GM21786 (cell line): ENCODE results near the gene JAM2.
"Not testable (repeated sequence)": the region's sequence is repeated elsewhere in the genome, so short reads cannot be mapped to it uniquely, and the experiment has no call there.

ENCODE experiments used
- ATAC-seq: cut with Tn5 transposase; IDR thresholded peaks from one replicate; pipeline ENCODE4 v1.9.1; 2021; ENCODE audit not compliant: unreplicated experiment

The JAM2 gene

DNA sequence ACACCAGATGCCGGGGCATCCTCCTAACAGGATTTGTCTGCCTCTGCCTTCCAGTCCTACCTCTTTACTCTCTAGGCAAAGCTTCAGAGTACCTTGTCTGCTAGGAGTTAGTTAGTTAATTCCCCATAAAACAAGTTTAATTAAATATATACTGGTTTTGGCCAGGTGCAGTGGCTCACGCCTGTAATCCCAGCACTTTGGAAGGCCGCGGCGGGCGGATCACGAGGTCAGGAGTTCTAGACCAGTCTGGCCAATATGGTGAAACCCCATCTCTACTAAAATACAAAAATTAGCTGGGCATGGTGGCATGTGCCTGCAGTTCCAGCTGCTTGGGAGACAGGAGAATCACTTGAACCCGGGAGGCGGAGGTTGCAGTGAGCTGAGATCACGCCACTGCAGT, 75.0 kb downstream of the JAM2 start:
- ATAC-seq: not testable (repeated sequence)

DNA sequence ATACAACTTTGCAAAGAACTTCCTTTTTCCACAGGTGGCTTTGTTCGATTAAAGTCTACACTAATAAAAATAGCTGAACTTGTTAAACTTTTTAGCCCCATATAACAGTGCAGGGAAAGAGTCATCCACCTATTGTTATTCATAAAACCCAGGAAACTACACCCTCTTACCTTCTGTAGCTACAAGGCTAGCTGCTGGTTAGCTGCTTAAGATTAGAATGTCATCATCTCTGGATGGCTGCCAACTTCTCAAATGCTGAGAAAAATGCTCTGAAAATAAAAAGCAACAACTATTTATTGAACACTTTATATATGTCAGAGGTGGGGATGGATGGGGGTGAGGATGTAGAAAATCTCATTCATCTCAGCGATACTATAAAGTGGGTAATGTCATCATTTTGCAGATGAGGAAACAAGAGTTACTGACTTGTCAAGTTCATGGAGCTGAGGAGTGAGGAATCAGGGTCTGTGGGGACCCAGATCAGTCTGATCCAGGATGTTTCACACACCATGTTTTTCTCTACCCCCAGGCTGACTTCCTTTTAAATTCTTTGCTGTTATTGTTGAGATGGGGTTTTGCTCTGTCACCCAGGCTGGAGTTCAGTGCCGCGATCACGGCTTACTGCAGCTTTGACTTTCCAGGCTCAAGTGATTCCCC, 78.6 kb downstream of the JAM2 start:
- no peak for ATAC-seq

DNA sequence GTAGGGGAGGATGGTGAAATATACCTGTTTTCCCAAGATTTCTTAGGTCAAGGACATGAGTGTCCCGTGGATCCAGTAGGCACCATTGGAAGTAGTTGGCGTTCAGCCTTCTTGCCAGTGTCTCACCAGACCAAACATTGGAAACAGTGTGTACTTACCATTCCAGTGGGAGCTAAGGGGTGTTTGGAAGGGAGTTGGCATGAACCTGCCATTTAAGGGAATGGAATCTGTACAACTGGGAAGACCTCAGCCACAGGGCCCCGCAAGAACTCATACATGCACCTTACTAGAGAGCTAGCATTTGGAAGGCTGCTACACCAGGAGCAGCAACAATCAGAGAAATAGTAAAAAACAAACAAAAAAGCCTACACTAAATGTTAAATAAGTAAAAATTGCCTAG, 82.9 kb downstream of the JAM2 start:
- no peak for ATAC-seq

DNA sequence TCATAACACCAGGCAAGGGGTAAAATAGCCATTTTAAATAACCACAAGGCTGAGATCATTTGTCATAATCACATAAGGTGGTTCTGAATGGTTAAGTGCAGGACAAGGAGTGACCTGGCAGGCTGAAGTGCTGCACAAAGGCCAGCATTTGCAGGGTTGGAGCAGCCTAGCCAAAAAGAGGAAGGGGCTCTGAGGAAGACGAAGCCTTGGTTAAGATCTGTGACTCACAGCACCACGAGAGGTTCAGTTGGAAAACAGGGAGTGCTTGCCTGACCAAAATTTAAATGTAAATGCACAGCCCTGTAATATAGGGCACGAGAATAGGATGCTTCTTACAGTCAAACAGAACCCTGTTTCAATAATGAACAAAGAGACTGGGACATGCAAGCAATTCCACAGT, 83.6 kb downstream of the JAM2 start:
- ATAC-seq: no peak

DNA sequence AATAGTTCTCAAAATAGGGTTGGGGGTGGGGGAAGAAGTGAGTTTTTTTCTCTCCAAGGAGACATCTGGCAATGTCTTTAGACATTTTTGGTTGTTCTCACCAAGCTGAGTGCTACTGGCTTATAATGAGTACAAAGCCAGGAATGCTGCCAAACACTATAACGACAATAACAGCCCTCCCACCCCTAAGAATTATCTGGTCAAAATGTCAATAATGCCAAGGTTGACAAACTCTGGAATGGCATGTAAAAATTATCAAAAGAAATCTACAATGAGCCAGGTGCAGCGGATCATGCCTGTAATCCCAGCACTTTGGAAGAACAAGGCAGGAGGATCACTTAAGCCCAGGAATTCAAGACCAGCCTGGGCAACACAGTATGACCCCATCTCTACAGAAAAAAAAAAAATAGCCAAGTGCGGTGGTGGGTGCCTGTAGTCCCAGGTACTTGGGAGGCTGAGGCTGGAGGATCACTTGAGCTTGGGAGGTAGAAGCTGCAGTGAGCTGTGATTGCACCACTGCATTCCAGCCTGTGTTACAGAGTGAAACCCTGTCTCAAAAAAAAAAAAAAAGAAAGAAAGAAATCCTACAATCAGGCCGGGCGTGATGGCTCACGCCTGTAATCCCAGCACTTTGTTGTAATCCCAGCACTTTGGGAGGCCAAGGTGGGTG, 93.2 kb downstream of the JAM2 start:
- no peak for ATAC-seq

DNA sequence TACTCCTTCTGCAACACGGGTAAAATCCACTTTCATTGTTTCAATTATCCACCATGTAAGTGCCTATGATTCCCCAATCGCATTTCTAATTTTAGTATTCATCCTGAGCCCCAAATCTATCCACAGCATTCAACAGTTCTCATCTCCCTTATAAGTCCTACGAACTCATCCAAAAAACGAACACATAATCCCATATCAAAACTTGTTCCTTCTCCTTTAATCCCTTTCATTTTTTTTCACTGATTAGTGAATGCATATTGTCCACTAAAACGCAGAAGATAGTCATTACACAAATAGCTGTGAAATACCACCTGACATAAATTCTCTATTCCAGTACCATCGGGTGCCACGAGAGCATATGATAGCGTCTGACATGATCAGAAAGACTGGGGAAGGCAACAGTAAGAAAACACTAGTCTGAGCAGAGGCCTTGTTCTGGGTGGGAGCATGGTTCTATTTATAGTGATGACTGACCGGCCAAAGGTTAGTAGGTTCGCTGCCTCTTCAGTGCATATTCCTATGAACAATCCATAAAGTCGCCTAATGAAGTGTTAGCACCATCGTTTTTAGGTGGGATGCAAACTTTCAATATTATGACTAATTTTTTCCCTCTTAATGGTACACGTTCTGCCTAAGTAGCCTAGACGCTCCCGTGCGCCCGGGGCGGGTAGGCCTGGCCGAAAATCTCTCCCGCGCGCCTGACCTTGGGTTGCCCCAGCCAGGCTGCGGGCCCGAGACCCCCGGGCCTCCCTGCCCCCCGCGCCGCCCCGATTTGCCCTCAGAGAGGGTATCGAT, 95.0 kb downstream of the JAM2 start:
- ATAC-seq: peak; percentile 1

DNA sequence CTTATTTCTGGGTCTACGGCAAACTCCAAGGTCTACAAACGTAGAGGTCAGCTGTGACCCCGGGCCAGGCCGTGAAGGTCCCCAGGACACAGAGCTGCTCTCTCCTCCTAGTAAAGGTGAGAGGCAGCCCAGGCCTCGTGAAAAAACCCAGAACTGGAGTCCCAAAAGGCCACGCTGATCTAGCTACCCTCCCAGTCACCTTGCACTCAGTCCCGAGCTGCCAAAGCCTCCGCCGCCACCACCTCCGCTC, 95.5 kb downstream of the JAM2 start:
- ATAC-seq: peak; percentile 0

DNA sequence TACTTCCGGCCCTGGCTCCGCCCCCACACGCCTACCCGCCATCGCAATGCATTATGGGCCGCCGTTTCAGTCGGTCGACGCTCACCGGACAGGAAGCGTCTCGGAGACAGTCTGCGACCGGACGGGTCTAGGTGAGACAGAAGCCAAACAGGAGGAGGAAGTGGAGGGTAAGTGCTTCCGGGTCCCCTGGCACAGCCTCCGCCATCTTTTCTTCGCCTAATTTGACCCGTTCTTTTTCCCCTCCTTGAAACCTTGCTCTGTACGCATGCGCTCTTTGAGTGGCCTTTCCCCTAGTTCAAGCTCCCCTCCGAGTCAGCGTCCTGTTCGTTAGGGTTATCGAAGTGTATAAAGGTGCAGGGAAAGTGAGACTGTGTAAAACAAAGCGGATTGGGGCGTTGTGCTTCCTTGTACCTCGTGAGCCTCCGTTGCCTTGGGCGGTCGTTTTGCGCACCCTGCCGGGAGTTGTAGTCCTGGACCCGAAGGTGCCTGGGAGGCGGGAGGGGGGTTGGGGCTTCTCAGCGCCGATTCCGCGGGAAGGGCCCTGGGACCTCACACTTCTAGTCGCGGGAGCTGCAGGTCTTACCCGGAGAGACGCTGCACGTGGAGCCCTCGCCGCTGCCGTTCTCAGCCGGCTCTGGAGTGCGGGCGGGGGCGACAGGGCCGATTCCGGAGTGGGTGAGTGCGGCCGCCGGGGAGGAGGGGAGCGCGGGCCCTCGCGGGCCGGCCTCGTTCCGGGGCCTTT, 96.0 kb downstream of the JAM2 start, which contains the start of the genes ATP5PF and GABPA:
Gene ATP5PF, minus strand, starts transcription at position 1 of the 742 bp plus-strand sequence. CDS start 5,110 bp downstream, outside the sequence.
Gene GABPA, plus strand, starts transcription at position 69 of the 742 bp plus-strand sequence. CDS start 6,627 bp downstream, outside the sequence.
- ATAC-seq: peak; percentile 84

DNA sequence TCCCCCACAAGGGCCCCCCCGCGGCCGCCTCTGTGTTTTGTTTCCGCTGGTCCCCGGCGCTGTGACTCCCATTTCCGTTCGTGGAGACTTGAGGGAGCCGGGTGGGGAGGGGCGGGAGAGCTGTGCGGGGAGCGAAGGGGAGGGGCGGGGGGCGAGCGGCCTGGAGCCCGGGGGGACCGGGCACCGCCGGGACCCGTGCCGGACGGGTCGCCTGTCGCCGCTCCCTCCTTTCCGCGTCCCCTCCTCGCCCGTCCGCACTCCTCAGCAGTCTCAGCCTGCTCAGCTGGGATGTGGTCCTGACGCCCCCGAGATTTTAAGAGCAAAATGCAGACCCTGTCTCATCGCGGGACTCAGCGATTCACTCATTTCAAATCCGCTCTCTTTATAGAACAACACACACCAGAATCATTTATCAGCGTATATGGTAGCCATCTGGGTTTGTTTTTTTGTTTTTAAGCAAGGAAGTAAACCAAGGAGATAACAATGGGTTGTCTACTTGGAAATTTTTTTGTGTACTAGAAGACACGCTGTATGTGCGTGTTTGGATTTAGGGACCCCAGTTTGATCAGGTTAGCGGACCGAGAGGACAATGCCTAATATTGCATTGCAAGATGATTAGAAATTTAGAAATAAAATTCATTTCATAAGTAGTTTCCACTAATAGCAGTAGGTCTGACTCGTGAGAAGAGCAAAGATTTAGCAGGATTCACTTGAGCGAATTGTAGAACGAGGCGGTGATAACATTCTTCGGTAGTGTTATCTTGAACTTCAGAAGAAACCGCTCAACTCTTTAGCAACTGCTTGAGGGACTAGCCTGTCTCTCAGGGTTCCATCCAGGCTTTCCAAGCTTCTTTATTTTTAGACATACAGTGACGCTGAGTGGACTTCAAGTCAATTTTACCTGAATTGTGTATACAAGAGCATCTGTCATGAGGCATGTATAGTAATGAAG, 96.9 kb downstream of the JAM2 start:
- ATAC-seq: peak; percentile 38

DNA sequence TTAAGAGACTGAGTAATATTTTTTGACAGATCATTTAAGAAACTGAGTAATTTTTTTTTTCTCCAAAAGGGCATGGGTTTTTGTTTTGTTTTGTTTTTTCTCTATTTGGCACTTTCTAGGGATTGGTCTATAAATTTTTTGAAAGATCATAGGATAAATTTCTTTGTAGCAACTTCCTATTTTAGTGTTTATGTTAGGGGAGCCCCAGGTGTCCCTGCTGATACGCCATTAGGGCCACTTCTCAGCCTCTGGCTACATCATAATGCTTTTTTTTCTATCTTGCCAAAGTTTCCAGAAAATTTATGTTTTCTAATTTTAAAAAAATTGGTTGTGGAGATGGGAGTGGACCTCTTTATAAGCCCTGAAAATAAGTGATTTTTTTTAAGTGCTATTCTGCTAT, 98.4 kb downstream of the JAM2 start:
- no peak for ATAC-seq

DNA sequence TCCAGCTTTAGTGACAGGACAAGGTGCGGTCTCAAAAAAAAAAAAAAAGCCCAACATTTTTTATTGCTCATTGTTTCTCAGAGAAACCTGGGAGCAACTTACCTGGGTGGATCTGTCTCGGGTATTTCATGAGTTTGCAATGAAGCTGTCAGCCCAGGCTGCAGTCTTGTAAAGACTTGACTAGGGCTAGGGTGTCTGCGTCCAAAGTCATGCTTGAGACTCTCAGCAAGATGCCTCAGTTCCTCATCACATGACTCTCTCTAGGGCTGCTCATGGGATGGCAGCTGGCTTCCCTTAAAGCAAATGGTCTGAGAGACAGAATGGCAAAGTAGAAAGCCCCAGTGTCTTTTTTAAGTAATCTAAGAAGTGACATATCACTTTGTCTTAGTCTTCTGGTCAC, 103.8 kb downstream of the JAM2 start:
- ATAC-seq: no peak

DNA sequence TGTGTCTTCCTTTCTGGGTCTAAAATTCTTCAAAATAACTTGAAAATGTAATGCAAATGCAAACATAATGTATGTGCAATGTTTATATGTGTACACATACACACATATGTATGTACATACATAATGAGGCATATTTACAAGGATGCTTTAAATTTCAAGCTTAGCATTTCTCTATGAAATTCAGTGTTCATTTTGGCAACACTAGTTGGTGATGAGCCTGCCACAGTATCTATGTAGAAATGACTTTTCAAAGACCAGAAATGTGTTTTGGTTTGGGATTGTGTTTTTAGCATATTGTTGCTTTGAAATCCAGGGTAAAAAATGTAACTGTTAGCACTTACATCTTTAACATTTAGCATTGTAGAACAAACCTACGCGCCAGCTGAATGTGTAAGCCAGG, 105.8 kb downstream of the JAM2 start:
- no peak for ATAC-seq

DNA sequence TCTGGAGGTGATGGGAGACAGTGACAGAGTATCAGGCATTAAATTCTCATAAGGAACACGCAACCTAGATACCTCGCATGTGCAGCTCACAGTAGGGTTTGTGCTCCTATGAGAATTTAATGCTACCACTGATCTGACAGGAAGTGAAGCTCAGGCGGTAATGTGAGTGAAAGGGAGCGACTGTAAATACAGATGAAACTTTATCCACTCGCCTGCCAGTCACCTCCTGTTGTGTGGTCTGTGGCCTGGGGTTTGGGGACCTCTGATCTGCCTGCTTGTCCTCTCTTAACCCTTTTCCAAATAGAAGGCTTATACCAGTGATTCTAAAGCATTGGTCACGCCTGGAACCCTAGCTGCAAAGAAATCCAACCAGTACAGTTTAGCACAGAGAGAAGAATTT, 111.0 kb downstream of the JAM2 start:
- no peak for ATAC-seq

DNA sequence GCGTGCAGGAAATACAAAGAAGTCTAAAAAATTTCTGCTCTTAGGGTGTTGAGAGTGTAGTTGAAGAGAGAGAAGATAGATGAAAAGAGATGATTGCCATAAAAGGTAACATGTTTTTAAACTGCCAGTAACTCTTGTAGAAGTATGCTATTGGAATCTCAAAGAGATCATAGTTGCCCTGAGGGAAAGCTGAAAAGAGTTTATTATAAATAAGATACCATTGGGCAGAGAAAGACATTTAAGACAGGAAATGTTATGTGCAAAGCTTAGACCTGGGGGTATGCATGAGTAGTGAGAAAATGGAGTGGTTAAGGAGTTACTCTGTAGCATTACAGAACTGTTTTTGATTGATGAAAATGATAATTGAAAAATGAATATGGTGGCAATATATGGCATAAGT, 113.4 kb downstream of the JAM2 start:
- no peak for ATAC-seq

DNA sequence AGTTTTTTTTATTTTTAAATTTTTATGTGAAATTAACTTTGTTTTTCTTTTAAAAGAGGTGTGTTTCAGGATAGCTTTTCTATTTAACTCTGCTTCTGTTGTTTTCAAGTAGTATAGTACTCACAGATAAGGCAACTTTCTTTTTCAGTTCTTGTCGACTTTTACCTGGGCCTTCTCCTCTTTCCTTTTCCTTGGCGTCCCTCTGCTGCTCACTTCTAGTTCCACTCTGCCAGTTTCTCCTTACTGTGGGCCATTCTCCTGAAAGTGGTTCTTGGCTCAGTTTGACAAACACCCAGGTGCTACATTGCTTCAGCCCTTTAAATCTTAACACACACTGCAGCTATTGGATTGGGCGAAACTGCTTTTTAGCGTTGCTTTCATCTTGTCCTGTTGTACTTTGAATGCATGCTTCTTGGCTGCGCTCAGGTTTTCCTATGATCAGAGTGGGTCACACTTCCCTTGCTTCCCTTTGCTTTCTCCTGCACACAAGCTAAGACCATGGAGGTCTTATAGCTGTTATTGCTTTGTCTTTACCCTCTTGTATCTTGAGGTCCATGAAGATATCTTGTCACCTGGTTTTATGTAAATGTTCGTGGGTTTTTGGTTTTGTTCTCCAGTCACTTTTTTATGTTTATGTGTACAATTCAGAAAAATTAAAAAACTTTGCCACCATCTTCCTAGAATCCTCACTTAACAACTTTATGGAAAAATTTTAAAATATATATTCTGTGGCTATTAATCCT, 117.3 kb downstream of the JAM2 start:
- ATAC-seq: no peak

DNA sequence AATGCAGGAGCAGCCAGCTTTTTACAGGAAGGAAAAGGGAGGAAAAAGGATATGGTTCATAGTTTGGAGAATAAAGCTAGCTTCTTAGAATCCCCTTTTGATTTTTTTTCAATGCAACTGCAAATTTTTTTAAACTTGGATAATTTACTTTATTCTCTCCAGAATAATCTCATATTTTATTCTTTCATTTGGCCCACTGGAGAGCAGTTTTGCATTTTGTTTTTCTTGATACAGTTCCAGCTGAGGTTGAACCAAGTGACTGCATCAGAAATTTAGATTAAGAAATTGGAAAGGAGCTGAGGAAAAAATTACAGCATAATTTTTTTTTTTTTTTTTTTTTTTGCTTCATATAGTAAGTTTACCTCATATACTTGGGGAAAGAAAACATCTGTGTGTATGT, 118.5 kb downstream of the JAM2 start:
- no peak for ATAC-seq

DNA sequence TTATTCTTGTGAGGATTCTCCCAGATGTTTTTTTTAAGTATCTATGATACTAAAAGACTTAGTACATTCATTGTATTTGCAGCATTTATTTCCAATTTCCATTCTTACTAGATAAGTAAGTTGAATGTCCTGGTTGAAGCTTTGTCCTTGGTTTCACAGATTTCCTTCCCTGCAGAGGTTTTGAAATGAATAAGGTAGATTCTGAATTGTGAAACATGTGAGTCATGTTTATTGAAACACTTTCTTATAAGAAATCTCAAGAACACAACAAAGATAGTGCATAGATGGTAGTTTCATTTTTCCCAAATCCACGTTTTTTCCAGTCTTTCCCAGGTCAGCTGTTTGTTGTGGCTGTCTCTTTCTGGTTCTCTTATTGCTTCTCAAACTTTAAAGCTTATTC, 120.5 kb downstream of the JAM2 start:
- ATAC-seq: no peak

DNA sequence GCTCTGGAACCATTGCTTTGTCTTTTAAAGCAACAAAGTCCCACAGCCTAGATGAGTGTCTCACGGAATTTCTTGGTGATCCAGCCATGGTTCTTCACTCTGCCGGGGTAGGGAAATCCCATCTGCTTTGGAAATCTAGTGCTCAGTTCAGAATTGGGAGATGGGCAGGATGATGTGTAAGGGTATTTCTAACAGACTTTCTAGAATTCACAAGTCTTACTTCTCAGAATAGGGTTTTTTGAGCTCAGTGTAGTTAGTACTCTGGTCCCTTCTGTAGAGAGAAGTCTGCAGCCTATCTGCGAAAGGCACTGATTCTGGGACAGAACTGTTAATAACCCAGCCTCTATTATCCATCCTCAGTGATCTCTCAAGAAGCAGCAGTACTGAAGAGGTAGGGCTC, 121.0 kb downstream of the JAM2 start:
- ATAC-seq: no peak

DNA sequence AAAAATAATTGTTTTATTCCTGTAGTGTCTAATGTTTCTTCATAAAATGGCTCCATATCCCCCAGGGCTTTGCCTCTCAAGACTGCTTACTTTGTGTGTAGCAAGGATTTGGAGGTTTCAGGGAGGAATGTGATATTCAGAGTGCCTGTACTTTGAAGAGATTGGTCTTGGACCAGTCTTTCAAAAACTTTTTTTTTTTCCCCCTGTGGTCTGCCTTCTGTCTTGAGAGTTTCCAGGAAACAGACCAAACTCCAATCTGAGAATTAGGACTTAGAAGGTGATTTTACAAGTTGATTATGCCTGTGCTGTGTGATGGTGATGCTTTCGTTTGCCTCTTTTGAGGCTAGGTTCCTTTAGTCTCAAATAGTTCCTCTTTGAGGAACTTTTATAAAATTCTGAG, 121.6 kb downstream of the JAM2 start:
- no peak for ATAC-seq

DNA sequence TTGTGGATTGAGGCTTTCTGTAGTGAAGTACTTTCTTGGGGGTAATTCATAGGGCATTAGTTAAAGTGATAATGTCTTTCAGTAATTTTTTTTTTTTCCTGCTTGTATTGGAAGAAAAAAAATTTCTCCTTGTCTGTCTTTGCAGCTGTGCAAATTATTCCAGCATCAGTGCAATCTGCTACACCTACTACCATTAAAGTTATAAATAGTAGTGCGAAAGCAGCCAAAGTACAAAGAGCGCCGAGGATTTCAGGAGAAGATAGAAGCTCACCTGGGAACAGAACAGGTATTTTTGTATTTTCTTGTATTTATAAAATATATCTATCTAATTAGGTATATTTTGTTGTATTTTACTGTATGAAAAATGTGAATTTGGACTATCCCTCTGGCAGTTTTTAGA, 125.0 kb downstream of the JAM2 start:
- ATAC-seq: no peak
